ENCODE results near the gene ATP6V1G3.
"Not testable (repeated sequence)": the region's sequence is repeated elsewhere in the genome, so short reads cannot be mapped to it uniquely, and the experiment has no call there.

The ATP6V1G3 gene

GRCh38 chr1:198496216-198497143 lies 44.0 kb downstream of the ATP6V1G3 start:
- no peak for DNase-seq

DNA sequence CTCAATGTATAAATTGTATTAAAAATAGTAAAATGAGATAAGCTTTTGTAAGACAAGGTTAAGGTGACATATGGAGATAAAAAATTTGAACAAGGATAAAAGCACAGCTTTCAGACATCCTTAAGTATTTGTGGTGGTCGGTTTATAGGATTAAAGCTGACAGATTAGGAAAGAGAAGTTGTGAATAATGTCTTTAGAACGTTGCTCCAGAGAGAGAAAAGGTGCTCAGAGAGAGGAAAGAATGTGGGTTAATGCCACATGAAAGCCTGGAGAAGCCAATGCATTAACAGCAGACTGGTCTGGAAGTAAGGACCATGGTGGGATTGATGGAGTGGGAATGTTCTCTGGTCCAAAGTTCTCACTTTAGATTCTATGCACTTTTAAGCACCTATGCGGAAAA lies 44.8 kb downstream of the ATP6V1G3 start:
- no peak for DNase-seq

GRCh38 chr1:198494658-198495103 lies 45.8 kb downstream of the ATP6V1G3 start:
- DNase-seq, result no peak

GRCh38 chr1:198494139-198494538 lies 46.3 kb downstream of the ATP6V1G3 start:
- DNase-seq, result no peak

- no peak for DNase-seq
Measured at GRCh38 chr1:198493329-198493728, 47.2 kb downstream of the ATP6V1G3 start.

- DNase-seq, result no peak
Measured at GRCh38 chr1:198492872-198493271, 47.6 kb downstream of the ATP6V1G3 start.

DNA sequence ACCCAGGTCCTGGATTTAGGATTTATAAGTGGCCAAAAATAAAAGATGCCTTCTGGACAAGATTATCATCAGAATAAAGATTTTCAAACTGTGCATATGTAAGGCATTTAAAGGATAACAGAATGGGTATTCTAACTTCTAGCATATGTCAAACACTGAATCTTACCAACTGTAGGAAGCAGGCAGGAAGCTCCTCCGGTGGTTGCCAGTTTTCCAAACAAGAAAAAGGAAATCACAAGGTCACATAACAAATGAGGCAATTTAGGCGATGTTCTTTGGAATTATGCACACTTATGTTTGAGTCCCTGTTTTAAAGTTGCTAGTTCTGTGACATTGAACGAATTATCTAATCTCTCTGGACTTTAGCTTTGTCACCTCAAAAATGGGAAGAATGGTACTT lies 48.9 kb downstream of the ATP6V1G3 start:
- DNase-seq, result no peak

GRCh38 chr1:198491028-198491427 lies 49.5 kb downstream of the ATP6V1G3 start:
- DNase-seq, result no peak

DNA sequence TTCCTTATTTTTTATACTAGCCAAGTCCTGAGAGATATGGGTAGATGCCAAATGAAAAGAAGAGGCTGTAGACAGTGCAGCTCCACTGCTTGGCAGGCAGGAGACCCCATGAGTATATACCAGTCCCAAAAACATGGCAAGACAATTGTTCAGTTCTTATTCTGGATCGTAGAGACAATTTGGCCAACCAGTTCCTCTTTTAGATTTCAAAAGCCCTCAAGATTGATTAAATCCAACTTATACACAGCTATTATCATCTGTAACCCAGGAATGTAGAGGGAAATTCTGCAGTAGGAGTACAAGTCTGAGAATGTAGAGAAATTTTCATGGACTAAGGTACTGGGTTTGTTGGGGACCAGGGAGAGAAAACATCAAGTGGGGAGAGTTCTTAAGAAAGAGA lies 50.3 kb downstream of the ATP6V1G3 start:
- DNase-seq, result no peak

DNA sequence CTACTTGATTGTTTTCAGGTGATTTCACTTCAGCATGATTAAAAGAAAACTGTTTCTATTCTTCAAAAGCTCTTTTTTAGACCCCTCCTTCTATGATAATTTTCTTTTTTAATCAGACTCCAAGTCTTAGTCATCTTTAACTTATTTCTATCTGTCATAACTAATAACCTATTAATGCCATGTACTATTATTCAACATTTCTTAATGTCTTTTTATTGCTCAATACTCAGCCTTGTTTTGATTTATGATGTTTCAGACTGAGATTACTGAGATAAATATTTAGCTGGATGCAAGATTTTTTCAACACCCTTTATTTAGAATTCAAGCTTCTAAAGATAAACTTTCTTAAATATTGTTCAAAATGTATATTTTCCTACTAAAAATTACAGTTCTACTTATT lies 53.6 kb downstream of the ATP6V1G3 start:
- no peak for DNase-seq

DNA sequence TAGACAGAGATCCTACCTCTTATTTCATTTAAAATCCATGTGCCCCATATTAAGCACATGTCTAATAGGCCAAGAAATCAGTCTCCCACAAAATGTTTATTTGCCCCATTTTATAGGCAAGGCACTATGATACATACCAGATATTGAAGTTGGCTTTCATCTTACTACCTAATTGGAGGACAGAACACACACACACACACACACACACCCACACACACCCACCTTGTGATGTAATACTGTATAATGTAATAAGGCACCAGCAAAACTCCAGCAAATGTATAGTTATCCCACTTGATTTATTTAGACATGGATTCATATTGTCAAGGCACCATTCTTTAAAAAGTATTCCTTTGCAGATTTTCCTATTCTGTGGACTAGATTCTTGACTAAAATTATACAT lies 56.8 kb downstream of the ATP6V1G3 start:
- DNase-seq, result no peak

- DNase-seq, result no peak
Measured at GRCh38 chr1:198483006-198483405, 57.5 kb downstream of the ATP6V1G3 start.

DNA sequence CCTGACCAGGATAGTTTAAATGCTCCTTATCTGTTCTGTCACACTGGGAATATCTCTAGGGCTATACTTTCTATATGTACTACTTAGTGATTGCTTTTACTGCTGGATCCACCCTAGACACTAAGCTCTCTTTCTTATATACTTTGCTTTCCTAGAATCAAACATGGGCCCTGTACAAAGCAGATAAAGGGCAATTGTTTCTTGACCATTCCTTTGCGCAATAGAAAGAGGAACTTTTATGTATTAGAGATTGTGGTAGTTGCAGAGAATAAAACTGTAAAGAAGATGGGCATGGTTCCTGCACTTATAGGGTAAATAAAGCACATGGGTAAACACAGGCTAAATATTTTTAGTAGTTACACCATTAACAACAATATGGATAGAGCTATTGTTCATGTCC lies 58.8 kb downstream of the ATP6V1G3 start:
- no peak for DNase-seq

DNA sequence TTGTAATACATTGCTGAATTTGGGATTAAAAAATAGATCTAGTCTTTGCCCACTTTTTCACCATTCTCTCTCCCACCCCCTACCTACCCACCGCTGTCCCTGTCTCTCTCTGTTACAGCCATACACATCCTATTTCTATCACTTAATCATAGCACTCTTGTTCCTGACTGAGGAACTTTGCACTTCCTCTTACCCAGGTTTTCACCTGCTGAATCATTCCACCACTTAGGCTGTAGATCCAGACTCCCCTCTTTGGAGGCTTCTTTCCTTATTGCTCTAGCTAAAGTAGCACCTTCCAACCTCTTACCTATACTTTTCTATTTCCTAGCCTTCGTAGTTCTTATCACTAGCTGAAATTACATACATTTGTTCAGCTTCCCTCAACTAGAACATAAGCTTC lies 59.6 kb downstream of the ATP6V1G3 start:
- DNase-seq, result no peak

GRCh38 chr1:198477354-198477753 lies 63.1 kb downstream of the ATP6V1G3 start:
- DNase-seq, result not testable (repeated sequence)

All from activated effector memory CD4-positive, alpha-beta T cell treated with Interleukin-2 at 50 U/mL for 16 hours (primary cell).